Lower leg skin (tissue), 3 donors: ENCODE data around the gene PLA2G3.

ENCODE experiments used
- POLR2A ChIP-seq, 2 donors: fragments of 450-650 bp; IDR thresholded peaks; one replicate each; pipeline ENCODE4 v1.6.1; 2016 to 2017; ENCODE audit warnings: antibody characterized with exemption in 2 of 2, mild to moderate bottlenecking in 1 of 2, moderate library complexity in 1 of 2
- TF ChIP-seq, protein P1 (sequence below), 3 donors: fragments of 450-650 bp; IDR thresholded peaks; one replicate each; pipeline ENCODE4 v1.5.1; 2016; ENCODE audit warnings: antibody characterized with exemption in 3 of 3, mild to moderate bottlenecking in 3 of 3, moderate library complexity in 2 of 3

DNA sequence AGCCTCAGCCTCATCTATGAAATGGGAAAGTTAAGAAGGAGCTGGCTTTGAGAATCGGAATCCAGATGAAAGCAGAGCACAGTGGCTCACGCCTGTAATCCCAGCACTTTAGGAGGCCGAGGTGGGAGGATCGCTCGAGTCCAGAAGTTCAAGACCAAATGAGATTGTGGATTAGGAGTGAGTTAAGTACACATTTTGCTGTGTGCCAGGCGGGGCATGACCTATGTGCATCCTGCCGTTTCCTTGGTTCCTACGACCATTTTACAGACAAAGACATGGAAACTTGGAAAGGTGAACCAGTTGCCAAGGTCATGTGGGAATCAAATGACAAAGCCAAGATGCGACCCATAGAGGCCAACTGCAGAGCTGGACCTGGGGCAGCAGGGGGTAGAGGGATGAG, 4.2 kb downstream of the PLA2G3 start:
- TF ChIP-seq, protein P1, sequence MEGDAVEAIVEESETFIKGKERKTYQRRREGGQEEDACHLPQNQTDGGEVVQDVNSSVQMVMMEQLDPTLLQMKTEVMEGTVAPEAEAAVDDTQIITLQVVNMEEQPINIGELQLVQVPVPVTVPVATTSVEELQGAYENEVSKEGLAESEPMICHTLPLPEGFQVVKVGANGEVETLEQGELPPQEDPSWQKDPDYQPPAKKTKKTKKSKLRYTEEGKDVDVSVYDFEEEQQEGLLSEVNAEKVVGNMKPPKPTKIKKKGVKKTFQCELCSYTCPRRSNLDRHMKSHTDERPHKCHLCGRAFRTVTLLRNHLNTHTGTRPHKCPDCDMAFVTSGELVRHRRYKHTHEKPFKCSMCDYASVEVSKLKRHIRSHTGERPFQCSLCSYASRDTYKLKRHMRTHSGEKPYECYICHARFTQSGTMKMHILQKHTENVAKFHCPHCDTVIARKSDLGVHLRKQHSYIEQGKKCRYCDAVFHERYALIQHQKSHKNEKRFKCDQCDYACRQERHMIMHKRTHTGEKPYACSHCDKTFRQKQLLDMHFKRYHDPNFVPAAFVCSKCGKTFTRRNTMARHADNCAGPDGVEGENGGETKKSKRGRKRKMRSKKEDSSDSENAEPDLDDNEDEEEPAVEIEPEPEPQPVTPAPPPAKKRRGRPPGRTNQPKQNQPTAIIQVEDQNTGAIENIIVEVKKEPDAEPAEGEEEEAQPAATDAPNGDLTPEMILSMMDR (IDR thresholded peaks at IDR 0.05), result no peak
- no peak for TF ChIP-seq POLR2A (IDR thresholded peaks at IDR 0.05)
